Loucy (cell line): Measurements from ENCODE around the gene STX19.

Source experiments
- CTCF ChIP-seq: fragments of 200-600 bp; sonication (generic); conservative IDR thresholded peaks from 2 replicates; pipeline ENCODE4 v1.5.1; 2014; ENCODE audit warnings: mild to moderate bottlenecking, antibody characterized with exemption, low read length
- EZH2phosphoT487 ChIP-seq: fragments of 200-600 bp; IDR thresholded peaks from 2 replicates; pipeline ENCODE4 v1.6.1; 2018; ENCODE audit warnings: antibody characterized with exemption, mild to moderate bottlenecking, moderate library complexity, borderline replicate concordance

- TF ChIP-seq CTCF (no peak), EZH2phosphoT487 (no peak)
Observed at GRCh38 chr3:94001827-94002495, 26.4 kb downstream of the STX19 start.
